Measurements from ENCODE around the gene TMEM51.

TMEM51 gene

GRCh38 chr1:15248216-15248615, 94.7 kb downstream of the TMEM51 start:
- peaks cover 9% of the 10 kb centered on the region for H3K4me1 Mint-ChIP-seq
- no peak for DNase-seq (ENCODE audit: low spot score in 2 of 2)
- H3K36me3 Mint-ChIP-seq = no peaks in the 10 kb centered on the region
- ATAC-seq (ENCODE audit: low read depth) = no peak
- peaks cover 23% of the 10 kb centered on the region for H3K27me3 Mint-ChIP-seq
- no peak overlapping the region for H3K27ac Mint-ChIP-seq
- no peak overlapping the region for H3K4me3 Mint-ChIP-seq
- peaks cover 3% of the 10 kb centered on the region for H3K9me3 Mint-ChIP-seq

GRCh38 chr1:15249081-15249480, 95.5 kb downstream of the TMEM51 start:
- ATAC-seq (ENCODE audit: low read depth) (no peak), DNase-seq (ENCODE audit: low spot score in 2 of 2) (no peak)
- peaks cover 3% of the 10 kb centered on the region for H3K9me3 Mint-ChIP-seq
- peaks cover 23% of the 10 kb centered on the region for H3K27me3 Mint-ChIP-seq
- H3K27ac Mint-ChIP-seq = no peak overlapping the region
- H3K4me1 Mint-ChIP-seq = peaks cover 9% of the 10 kb centered on the region
- no peaks in the 10 kb centered on the region for H3K36me3 Mint-ChIP-seq
- no peak overlapping the region for H3K4me3 Mint-ChIP-seq

GRCh38 chr1:15251857-15252835, 98.6 kb downstream of the TMEM51 start:
- DNase-seq (ENCODE audit: low spot score in 2 of 2) (no peak), ATAC-seq (ENCODE audit: low read depth) (no peak)
- H3K4me3 Mint-ChIP-seq = no peak overlapping the region
- H3K27ac Mint-ChIP-seq = no peak overlapping the region
- no peaks in the 10 kb centered on the region for H3K9me3 Mint-ChIP-seq
- peaks cover 6% of the 10 kb centered on the region for H3K4me1 Mint-ChIP-seq
- H3K27me3 Mint-ChIP-seq = peaks cover 24% of the 10 kb centered on the region
- H3K36me3 Mint-ChIP-seq = no peaks in the 10 kb centered on the region

- H3K9me3 Mint-ChIP-seq = no peaks in the 10 kb centered on the region
- peaks cover 21% of the 10 kb centered on the region for H3K27me3 Mint-ChIP-seq
- no peak for DNase-seq (ENCODE audit: low spot score in 2 of 2)
- H3K27ac Mint-ChIP-seq = no peak overlapping the region
- ATAC-seq (ENCODE audit: low read depth) = no peak
- no peaks in the 10 kb centered on the region for H3K36me3 Mint-ChIP-seq
- H3K4me1 Mint-ChIP-seq = peaks cover 3% of the 10 kb centered on the region
- no peak overlapping the region for H3K4me3 Mint-ChIP-seq
Measured at GRCh38 chr1:15254559-15254958, 101.0 kb downstream of the TMEM51 start.

- no peaks in the 10 kb centered on the region for H3K9me3 Mint-ChIP-seq
Measured at GRCh38 chr1:15255582-15256149, 102.1 kb downstream of the TMEM51 start.

GRCh38 chr1:15256584-15256983, 103.0 kb downstream of the TMEM51 start:
- H3K27ac Mint-ChIP-seq = no peak overlapping the region
- H3K27me3 Mint-ChIP-seq = peaks cover 22% of the 10 kb centered on the region
- no peak overlapping the region for H3K4me3 Mint-ChIP-seq
- ATAC-seq (ENCODE audit: low read depth) (no peak), DNase-seq (ENCODE audit: low spot score in 2 of 2) (no peak)
- peaks cover 4% of the 10 kb centered on the region for H3K4me1 Mint-ChIP-seq
- H3K36me3 Mint-ChIP-seq = no peaks in the 10 kb centered on the region
- no peaks in the 10 kb centered on the region for H3K9me3 Mint-ChIP-seq

More at GRCh38 chr1:15255582-15256149, 102.1 kb downstream of the TMEM51 start:
- Mint-ChIP-seq H3K36me3 (no peaks in the 10 kb centered on the region), H3K4me3 (no peak overlapping the region), H3K27ac (no peak overlapping the region), H3K27me3 (peaks cover 16% of the 10 kb centered on the region), H3K4me1 (peaks cover 3% of the 10 kb centered on the region)
- DNase-seq (ENCODE audit: low spot score in 2 of 2) (no peak), ATAC-seq (ENCODE audit: low read depth) (no peak)

- Mint-ChIP-seq H3K9me3 (no peaks in the 10 kb centered on the region), H3K27ac (no peak overlapping the region), H3K4me1 (peaks cover 8% of the 10 kb centered on the region), H3K27me3 (peaks cover 22% of the 10 kb centered on the region), H3K4me3 (no peak overlapping the region), H3K36me3 (no peaks in the 10 kb centered on the region)
- no peak for DNase-seq (ENCODE audit: low spot score in 2 of 2)
- no peak for ATAC-seq (ENCODE audit: low read depth)
Measured at GRCh38 chr1:15257309-15257708, 103.8 kb downstream of the TMEM51 start.

- no peak for DNase-seq (ENCODE audit: low spot score in 2 of 2)
- peaks cover 5% of the 10 kb centered on the region for H3K4me1 Mint-ChIP-seq
- H3K27ac Mint-ChIP-seq = no peak overlapping the region
- ATAC-seq (ENCODE audit: low read depth) = no peak
- H3K36me3 Mint-ChIP-seq = no peaks in the 10 kb centered on the region
- peaks cover 26% of the 10 kb centered on the region for H3K27me3 Mint-ChIP-seq
- no peaks in the 10 kb centered on the region for H3K9me3 Mint-ChIP-seq
- H3K4me3 Mint-ChIP-seq = no peak overlapping the region
Measured at GRCh38 chr1:15258833-15259621, 105.5 kb downstream of the TMEM51 start.

- Mint-ChIP-seq H3K9me3 (no peaks in the 10 kb centered on the region), H3K27ac (no peak overlapping the region), H3K36me3 (no peaks in the 10 kb centered on the region), H3K4me3 (no peak overlapping the region), H3K27me3 (peaks cover 27% of the 10 kb centered on the region), H3K4me1 (peaks cover 5% of the 10 kb centered on the region)
- no peak for ATAC-seq (ENCODE audit: low read depth)
- no peak for DNase-seq (ENCODE audit: low spot score in 2 of 2)
Measured at GRCh38 chr1:15259622-15260007, 106.1 kb downstream of the TMEM51 start.

GRCh38 chr1:15260418-15261154, 107.0 kb downstream of the TMEM51 start:
- ATAC-seq (ENCODE audit: low read depth) = no peak
- Mint-ChIP-seq H3K27ac (no peak overlapping the region), H3K4me1 (peaks cover 5% of the 10 kb centered on the region), H3K4me3 (no peak overlapping the region), H3K36me3 (no peaks in the 10 kb centered on the region), H3K9me3 (no peaks in the 10 kb centered on the region), H3K27me3 (peaks cover 28% of the 10 kb centered on the region)
- no peak for DNase-seq (ENCODE audit: low spot score in 2 of 2)

GRCh38 chr1:15261155-15262002, 107.8 kb downstream of the TMEM51 start:
- no peak overlapping the region for H3K27ac Mint-ChIP-seq
- H3K36me3 Mint-ChIP-seq = no peaks in the 10 kb centered on the region
- ATAC-seq (ENCODE audit: low read depth) (peak; percentile 26), DNase-seq (ENCODE audit: low spot score in 2 of 2) (no peak)
- H3K27me3 Mint-ChIP-seq = peaks cover 26% of the 10 kb centered on the region
- peaks cover 5% of the 10 kb centered on the region for H3K4me1 Mint-ChIP-seq
- H3K4me3 Mint-ChIP-seq = no peak overlapping the region
- H3K9me3 Mint-ChIP-seq = peaks cover 2% of the 10 kb centered on the region

- no peak for DNase-seq (ENCODE audit: low spot score in 2 of 2)
Measured at GRCh38 chr1:15262003-15262377, 108.4 kb downstream of the TMEM51 start.

GRCh38 chr1:15262706-15263105, 109.2 kb downstream of the TMEM51 start:
- no peaks in the 10 kb centered on the region for H3K36me3 Mint-ChIP-seq
- H3K27me3 Mint-ChIP-seq = peaks cover 20% of the 10 kb centered on the region
- DNase-seq (ENCODE audit: low spot score in 2 of 2) (no peak), ATAC-seq (ENCODE audit: low read depth) (no peak)
- H3K27ac Mint-ChIP-seq = no peak overlapping the region
- peaks cover 5% of the 10 kb centered on the region for H3K4me1 Mint-ChIP-seq
- H3K9me3 Mint-ChIP-seq = peaks cover 3% of the 10 kb centered on the region
- H3K4me3 Mint-ChIP-seq = no peak overlapping the region

More at GRCh38 chr1:15262003-15262377, 108.4 kb downstream of the TMEM51 start:
- H3K36me3 Mint-ChIP-seq = no peaks in the 10 kb centered on the region
- peaks cover 25% of the 10 kb centered on the region for H3K27me3 Mint-ChIP-seq
- H3K4me1 Mint-ChIP-seq = peaks cover 5% of the 10 kb centered on the region
- no peak overlapping the region for H3K4me3 Mint-ChIP-seq
- peaks cover 3% of the 10 kb centered on the region for H3K9me3 Mint-ChIP-seq
- no peak overlapping the region for H3K27ac Mint-ChIP-seq
- no peak for ATAC-seq (ENCODE audit: low read depth)
